IMR-90 (cell line): ENCODE measurements around the gene MRTFB.

Source experiments
- CEBPB ChIP-seq: IDR thresholded peaks from 2 replicates; pipeline ENCODE4 v1.6.1; 2012; ENCODE audit warnings: low read depth, low read length, improper control_type of control experiment
- FOS ChIP-seq: fragments of 150-350 bp; IDR thresholded peaks from 2 replicates; pipeline ENCODE4 v1.6.1; 2016; ENCODE audit warnings: low read depth, low read length
- MAFK ChIP-seq: IDR thresholded peaks from 2 replicates; pipeline ENCODE4 v1.6.1; 2012; ENCODE audit warnings: low read depth, low read length, improper control_type of control experiment
- MXI1 ChIP-seq: IDR thresholded peaks from 2 replicates; pipeline ENCODE4 v1.6.1; 2012; ENCODE audit warnings: low read depth, mild to moderate bottlenecking, low read length, moderate library complexity, borderline replicate concordance
- NFE2L2 ChIP-seq: fragments of 150-350 bp; IDR thresholded peaks from 2 replicates; pipeline ENCODE4 v1.6.1; 2016; ENCODE audit warnings: low read depth, mild to moderate bottlenecking, low read length
- POLR2A ChIP-seq: IDR thresholded peaks from 2 replicates; pipeline ENCODE4 v1.6.1; 2012; ENCODE audit warnings: mild to moderate bottlenecking, low read depth, low read length
- RAD21 ChIP-seq: IDR thresholded peaks from 2 replicates; pipeline ENCODE4 v1.6.1; 2012; ENCODE audit warnings: low read length, improper control_type of control experiment
- RCOR1 ChIP-seq: IDR thresholded peaks from 2 replicates; pipeline ENCODE4 v1.6.1; 2012; ENCODE audit warnings: mild to moderate bottlenecking, low read length, improper control_type of control experiment; ENCODE audit not compliant: insufficient replicate concordance
- SMC3 ChIP-seq: fragments of 150-350 bp; IDR thresholded peaks from 2 replicates; pipeline ENCODE4 v1.6.1; 2016; ENCODE audit warnings: low read depth, mild to moderate bottlenecking, antibody characterized with exemption, low read length, moderate library complexity
- TF ChIP-seq, protein P1 (sequence below): conservative IDR thresholded peaks from 2 replicates; pipeline ENCODE4 v1.5.1; 2012; ENCODE audit warnings: mild to moderate bottlenecking, low read depth, low read length, improper control_type of control experiment
- TF ChIP-seq, protein P2 (sequence below): fragments of 150-350 bp; IDR thresholded peaks from 2 replicates; pipeline ENCODE4 v1.6.1; 2017; ENCODE audit warnings: mild to moderate bottlenecking, antibody characterized with exemption, low read length, low read depth

DNA sequence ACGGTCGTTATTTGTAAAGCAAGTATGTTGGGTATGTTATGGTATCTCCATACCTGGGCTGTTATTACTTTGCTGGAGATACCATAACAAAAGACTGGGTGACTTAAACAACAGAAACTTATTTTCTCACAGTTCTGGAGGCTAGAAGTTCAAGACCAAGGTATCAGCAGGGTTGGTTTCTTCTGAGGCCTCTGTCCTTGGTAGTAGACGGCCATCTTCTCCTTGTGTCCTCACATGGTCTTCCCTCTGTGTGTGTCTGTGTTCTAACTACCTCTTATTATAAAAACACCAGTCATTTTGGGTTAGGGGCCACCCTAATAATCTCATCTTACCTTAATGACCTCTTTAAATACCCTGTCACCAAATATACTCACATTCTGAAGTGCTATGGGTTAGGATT, 33.2 kb upstream of the MRTFB start:
- TF ChIP-seq, protein P1, sequence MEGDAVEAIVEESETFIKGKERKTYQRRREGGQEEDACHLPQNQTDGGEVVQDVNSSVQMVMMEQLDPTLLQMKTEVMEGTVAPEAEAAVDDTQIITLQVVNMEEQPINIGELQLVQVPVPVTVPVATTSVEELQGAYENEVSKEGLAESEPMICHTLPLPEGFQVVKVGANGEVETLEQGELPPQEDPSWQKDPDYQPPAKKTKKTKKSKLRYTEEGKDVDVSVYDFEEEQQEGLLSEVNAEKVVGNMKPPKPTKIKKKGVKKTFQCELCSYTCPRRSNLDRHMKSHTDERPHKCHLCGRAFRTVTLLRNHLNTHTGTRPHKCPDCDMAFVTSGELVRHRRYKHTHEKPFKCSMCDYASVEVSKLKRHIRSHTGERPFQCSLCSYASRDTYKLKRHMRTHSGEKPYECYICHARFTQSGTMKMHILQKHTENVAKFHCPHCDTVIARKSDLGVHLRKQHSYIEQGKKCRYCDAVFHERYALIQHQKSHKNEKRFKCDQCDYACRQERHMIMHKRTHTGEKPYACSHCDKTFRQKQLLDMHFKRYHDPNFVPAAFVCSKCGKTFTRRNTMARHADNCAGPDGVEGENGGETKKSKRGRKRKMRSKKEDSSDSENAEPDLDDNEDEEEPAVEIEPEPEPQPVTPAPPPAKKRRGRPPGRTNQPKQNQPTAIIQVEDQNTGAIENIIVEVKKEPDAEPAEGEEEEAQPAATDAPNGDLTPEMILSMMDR, result no peak
- no peak for TF ChIP-seq POLR2A
- TF ChIP-seq, protein P2, sequence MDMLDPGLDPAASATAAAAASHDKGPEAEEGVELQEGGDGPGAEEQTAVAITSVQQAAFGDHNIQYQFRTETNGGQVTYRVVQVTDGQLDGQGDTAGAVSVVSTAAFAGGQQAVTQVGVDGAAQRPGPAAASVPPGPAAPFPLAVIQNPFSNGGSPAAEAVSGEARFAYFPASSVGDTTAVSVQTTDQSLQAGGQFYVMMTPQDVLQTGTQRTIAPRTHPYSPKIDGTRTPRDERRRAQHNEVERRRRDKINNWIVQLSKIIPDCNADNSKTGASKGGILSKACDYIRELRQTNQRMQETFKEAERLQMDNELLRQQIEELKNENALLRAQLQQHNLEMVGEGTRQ, result no peak
- TF ChIP-seq RCOR1, result no peak
- no peak for TF ChIP-seq MXI1
- no peak for TF ChIP-seq FOS
- no peak for TF ChIP-seq RAD21
- TF ChIP-seq MAFK, result no peak
- no peak for TF ChIP-seq NFE2L2
- TF ChIP-seq CEBPB, result no peak
- TF ChIP-seq SMC3, result no peak
